Measurements from ENCODE around the gene PEPD.

- TF ChIP-seq POLR2A (IDR thresholded peaks at IDR 0.05; ENCODE audit: low read length) (no peak), GATA1 (IDR thresholded peaks at IDR 0.05; ENCODE audit: low read depth, low read length) (no peak)
Observed at GRCh38 chr19:33458171-33458633, 63.4 kb downstream of the PEPD start.

All from erythroblast (primary cell).